GM12878 (cell line): ENCODE data around the gene KRTAP1-4. TPM values are rescaled to one million over a fixed set of nuclear protein-coding genes. Genes with fewer than 3 reads are reported as not detected.

Experiments used
- ASH2L ChIP-seq: fragments of 300-600, 200-600 bp; sonication (generic); IDR thresholded peaks from 2 replicates; pipeline ENCODE4 v1.6.1; 2017; ENCODE audit warnings: low read depth, mild to moderate bottlenecking, borderline replicate concordance
- CREB1 ChIP-seq: IDR thresholded peaks from 2 replicates; pipeline ENCODE4 v1.6.1; 2012; ENCODE audit warnings: low read depth, mild to moderate bottlenecking, inconsistent platforms
- EP300 ChIP-seq, 2 experiments: fragments of 150-350 bp in 1 of 2; IDR thresholded peaks; 2 replicates each; pipeline ENCODE4 v1.6.1; 2011 to 2012; ENCODE audit warnings: low read depth in 2 of 2, low read length in 2 of 2, borderline replicate concordance in 1 of 2, improper control_type of control experiment in 1 of 2, inconsistent platforms in 1 of 2; ENCODE audit not compliant: control insufficient read depth in 1 of 2
- GABPA ChIP-seq: IDR thresholded peaks from 2 replicates; pipeline ENCODE4 v1.6.1; 2014; ENCODE audit warnings: antibody characterized with exemption, low read depth, mild to moderate bottlenecking, inconsistent platforms
- GATAD2B ChIP-seq: fragments of 450-650 bp; conservative IDR thresholded peaks from 2 replicates; pipeline ENCODE4 v1.6.1; 2017; ENCODE audit warnings: low read depth, mild to moderate bottlenecking, moderate library complexity
- SREBF1 ChIP-seq: IDR thresholded peaks from 2 replicates; pipeline ENCODE4 v1.6.1; 2012; ENCODE audit warnings: mild to moderate bottlenecking, low read length
- SUPT20H ChIP-seq: IDR thresholded peaks from 2 replicates; pipeline ENCODE4 v1.6.1; 2011; ENCODE audit warnings: low read depth, mild to moderate bottlenecking, low read length, moderate library complexity, borderline replicate concordance; ENCODE audit not compliant: control insufficient read depth
- TCF7 ChIP-seq: IDR thresholded peaks from 2 replicates; pipeline ENCODE4 v1.6.1; 2014; ENCODE audit warnings: antibody characterized with exemption, borderline replicate concordance
- ZZZ3 ChIP-seq: IDR thresholded peaks from 2 replicates; pipeline ENCODE4 v1.6.1; 2011; ENCODE audit warnings: low read depth; ENCODE audit not compliant: control insufficient read depth, insufficient read length
- polyA plus RNA-seq, 11 experiments: library from polyadenylated mRNA; depleted of rRNA in 4 of 11; unstranded in 6 of 11; stranded (reverse) in 5 of 11; fragments of >200 nt; fragmentation: Nextera tagmentation in 4 of 11; fragmentation: Illumina TruSeq in 1 of 11; extraction: Ambion mirVana in 4 of 11; extraction: Trizol in 1 of 11; gene quantifications; 1 replicate in 1 of 11; 2 replicates in 10 of 11; pipeline versions ENCODE4 v1.2.1 to v1.2.3, GENCODE V29; 2011 to 2016; ENCODE audit warnings: inconsistent platforms in 2 of 11, missing spikeins in 2 of 11, low read depth in 1 of 11
- total RNA-seq, 4 experiments: library from RNA; depleted of rRNA in 3 of 4; stranded (reverse); fragments of >200 nt in 3 of 4; fragmentation: Illumina TruSeq in 1 of 4; extraction: Trizol in 1 of 4; gene quantifications; 2 replicates each; pipeline versions ENCODE4 v1.2.1 to v1.2.3, GENCODE V29; 2013 to 2021
- TF ChIP-seq, protein P1 (sequence below): fragments of 450-650 bp; IDR thresholded peaks from 2 replicates; pipeline ENCODE4 v1.6.1; 2016; ENCODE audit warnings: mild to moderate bottlenecking
- TF ChIP-seq, protein P2 (sequence below): IDR thresholded peaks from 2 replicates; pipeline ENCODE4 v1.6.1; 2012; ENCODE audit warnings: mild to moderate bottlenecking, low read depth, low read length
- TF ChIP-seq, protein P3 (sequence below): fragments of 150-350 bp; IDR thresholded peaks from 2 replicates; pipeline ENCODE4 v1.6.1; 2014; ENCODE audit warnings: mild to moderate bottlenecking, low read depth, low read length

Gene KRTAP1-4
- total and polyA plus RNA-seq, 10 of the 15 experiments (the other 5 are each of a cell fraction or from before 2014, with no cell fraction given), result not detected

DNA sequence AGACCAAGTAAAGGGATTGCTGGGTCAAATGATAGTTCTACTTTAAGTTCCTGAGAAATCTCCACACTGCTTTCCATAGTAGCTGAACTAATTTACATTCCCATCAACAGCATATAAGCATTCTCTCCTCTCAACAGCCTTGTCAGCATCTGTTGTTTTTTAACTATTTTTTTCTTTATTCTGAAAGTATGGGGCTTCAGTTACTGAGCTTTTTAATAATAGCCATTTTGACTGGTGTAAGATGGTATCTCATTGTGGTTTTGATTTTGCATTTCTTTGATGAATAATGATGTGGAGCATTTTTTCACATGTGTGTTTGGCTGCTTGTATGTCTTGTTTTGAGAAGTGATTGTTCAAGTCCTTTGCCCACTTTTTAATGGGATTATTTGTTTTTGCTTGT lies 22.6 kb upstream of the KRTAP1-4 start (continued):
- TF ChIP-seq, protein P1, sequence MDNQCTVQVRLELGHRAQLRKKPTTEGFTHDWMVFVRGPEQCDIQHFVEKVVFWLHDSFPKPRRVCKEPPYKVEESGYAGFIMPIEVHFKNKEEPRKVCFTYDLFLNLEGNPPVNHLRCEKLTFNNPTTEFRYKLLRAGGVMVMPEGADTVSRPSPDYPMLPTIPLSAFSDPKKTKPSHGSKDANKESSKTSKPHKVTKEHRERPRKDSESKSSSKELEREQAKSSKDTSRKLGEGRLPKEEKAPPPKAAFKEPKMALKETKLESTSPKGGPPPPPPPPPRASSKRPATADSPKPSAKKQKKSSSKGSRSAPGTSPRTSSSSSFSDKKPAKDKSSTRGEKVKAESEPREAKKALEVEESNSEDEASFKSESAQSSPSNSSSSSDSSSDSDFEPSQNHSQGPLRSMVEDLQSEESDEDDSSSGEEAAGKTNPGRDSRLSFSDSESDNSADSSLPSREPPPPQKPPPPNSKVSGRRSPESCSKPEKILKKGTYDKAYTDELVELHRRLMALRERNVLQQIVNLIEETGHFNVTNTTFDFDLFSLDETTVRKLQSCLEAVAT, result no peak
- TF ChIP-seq, protein P2, sequence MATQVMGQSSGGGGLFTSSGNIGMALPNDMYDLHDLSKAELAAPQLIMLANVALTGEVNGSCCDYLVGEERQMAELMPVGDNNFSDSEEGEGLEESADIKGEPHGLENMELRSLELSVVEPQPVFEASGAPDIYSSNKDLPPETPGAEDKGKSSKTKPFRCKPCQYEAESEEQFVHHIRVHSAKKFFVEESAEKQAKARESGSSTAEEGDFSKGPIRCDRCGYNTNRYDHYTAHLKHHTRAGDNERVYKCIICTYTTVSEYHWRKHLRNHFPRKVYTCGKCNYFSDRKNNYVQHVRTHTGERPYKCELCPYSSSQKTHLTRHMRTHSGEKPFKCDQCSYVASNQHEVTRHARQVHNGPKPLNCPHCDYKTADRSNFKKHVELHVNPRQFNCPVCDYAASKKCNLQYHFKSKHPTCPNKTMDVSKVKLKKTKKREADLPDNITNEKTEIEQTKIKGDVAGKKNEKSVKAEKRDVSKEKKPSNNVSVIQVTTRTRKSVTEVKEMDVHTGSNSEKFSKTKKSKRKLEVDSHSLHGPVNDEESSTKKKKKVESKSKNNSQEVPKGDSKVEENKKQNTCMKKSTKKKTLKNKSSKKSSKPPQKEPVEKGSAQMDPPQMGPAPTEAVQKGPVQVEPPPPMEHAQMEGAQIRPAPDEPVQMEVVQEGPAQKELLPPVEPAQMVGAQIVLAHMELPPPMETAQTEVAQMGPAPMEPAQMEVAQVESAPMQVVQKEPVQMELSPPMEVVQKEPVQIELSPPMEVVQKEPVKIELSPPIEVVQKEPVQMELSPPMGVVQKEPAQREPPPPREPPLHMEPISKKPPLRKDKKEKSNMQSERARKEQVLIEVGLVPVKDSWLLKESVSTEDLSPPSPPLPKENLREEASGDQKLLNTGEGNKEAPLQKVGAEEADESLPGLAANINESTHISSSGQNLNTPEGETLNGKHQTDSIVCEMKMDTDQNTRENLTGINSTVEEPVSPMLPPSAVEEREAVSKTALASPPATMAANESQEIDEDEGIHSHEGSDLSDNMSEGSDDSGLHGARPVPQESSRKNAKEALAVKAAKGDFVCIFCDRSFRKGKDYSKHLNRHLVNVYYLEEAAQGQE, result no peak
- no peak for TF ChIP-seq TCF7
- TF ChIP-seq ASH2L, result no peak
- no peak for TF ChIP-seq SUPT20H
- TF ChIP-seq SREBF1, result no peak
- TF ChIP-seq, protein P3, sequence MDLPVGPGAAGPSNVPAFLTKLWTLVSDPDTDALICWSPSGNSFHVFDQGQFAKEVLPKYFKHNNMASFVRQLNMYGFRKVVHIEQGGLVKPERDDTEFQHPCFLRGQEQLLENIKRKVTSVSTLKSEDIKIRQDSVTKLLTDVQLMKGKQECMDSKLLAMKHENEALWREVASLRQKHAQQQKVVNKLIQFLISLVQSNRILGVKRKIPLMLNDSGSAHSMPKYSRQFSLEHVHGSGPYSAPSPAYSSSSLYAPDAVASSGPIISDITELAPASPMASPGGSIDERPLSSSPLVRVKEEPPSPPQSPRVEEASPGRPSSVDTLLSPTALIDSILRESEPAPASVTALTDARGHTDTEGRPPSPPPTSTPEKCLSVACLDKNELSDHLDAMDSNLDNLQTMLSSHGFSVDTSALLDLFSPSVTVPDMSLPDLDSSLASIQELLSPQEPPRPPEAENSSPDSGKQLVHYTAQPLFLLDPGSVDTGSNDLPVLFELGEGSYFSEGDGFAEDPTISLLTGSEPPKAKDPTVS, result no peak
- no peak for TF ChIP-seq EP300 (IDR thresholded peaks at IDR 0.05; ENCODE audit: borderline replicate concordance in 1 of 2, control insufficient read depth in 1 of 2, low read depth in 2 of 2, low read length in 2 of 2)
- no peak for TF ChIP-seq CREB1
- TF ChIP-seq GATAD2B, result no peak
- TF ChIP-seq GABPA, result no peak
- no peak for TF ChIP-seq ZZZ3
- TF ChIP-seq, all 136 proteins: peak for 0
